Liver (tissue), 9 donors: ENCODE results near the gene TRIOBP. TPM values are rescaled to one million over a fixed set of nuclear protein-coding genes. Genes with fewer than 3 reads are reported as not detected.

ENCODE experiments used
- DNase-seq: peaks from one replicate; pipeline ENCODE4 v3.0.0-alpha.2; 2017; ENCODE audit warnings: low spot score
- H3K27ac ChIP-seq, 2 donors: one replicate each; pipeline ENCODE4 v1.7.0; 2013; ENCODE audit warnings: inconsistent platforms in 2 of 2, low read length in 2 of 2, control low read depth in 1 of 2, low read depth in 1 of 2, mild to moderate bottlenecking in 1 of 2
- H3K27me3 ChIP-seq, 4 donors: one replicate each; pipeline versions ENCODE4 v1.6.1 to v1.7.0; 2013; ENCODE audit warnings: low read length in 3 of 4, inconsistent platforms in 1 of 4, mild to moderate bottlenecking in 1 of 4, moderate library complexity in 1 of 4; ENCODE audit not compliant: control insufficient read depth in 4 of 4, insufficient read depth in 4 of 4
- H3K36me3 ChIP-seq, 4 donors: one replicate each; pipeline versions ENCODE4 v1.6.1 to v1.7.0; 2013; ENCODE audit warnings: low read length in 3 of 4, mild to moderate bottlenecking in 3 of 4, low read depth in 1 of 4, moderate library complexity in 1 of 4; ENCODE audit not compliant: control insufficient read depth in 4 of 4, insufficient read depth in 3 of 4
- H3K4me1 ChIP-seq, 4 donors: one replicate each; pipeline versions ENCODE4 v1.6.1 to v1.7.0; 2013; ENCODE audit warnings: low read length in 3 of 4, mild to moderate bottlenecking in 3 of 4, moderate library complexity in 1 of 4; ENCODE audit not compliant: control insufficient read depth in 4 of 4, insufficient read depth in 4 of 4
- H3K4me3 ChIP-seq, 3 donors: one replicate each; pipeline versions ENCODE4 v1.6.1 to v1.7.0; 2013; ENCODE audit warnings: low read length in 3 of 3, control low read depth in 1 of 3, low read depth in 1 of 3, mild to moderate bottlenecking in 1 of 3
- H3K9ac ChIP-seq, 2 donors: one replicate each; pipeline ENCODE4 v1.7.0; 2013; ENCODE audit warnings: low read length in 2 of 2, mild to moderate bottlenecking in 2 of 2, moderate library complexity in 2 of 2, control low read depth in 1 of 2, low read depth in 1 of 2
- H3K9me3 ChIP-seq, 4 donors: one replicate each; pipeline versions ENCODE4 v1.6.1 to v1.7.0; 2013; ENCODE audit warnings: low read length in 3 of 4; ENCODE audit not compliant: control insufficient read depth in 4 of 4
- FOXA1 ChIP-seq: IDR thresholded peaks from 2 replicates; pipeline ENCODE4 v1.6.1; 2016; ENCODE audit warnings: antibody characterized with exemption
- GABPA ChIP-seq, 2 donors: IDR thresholded peaks in 1 of 2; conservative IDR thresholded peaks in 1 of 2; 2 replicates each; pipeline ENCODE4 v1.6.1; 2016; ENCODE audit warnings: antibody characterized with exemption in 2 of 2, mild to moderate bottlenecking in 1 of 2, moderate library complexity in 1 of 2
- HNF4A ChIP-seq, 2 donors: conservative IDR thresholded peaks; 2 replicates each; pipeline ENCODE4 v1.6.1; 2016; ENCODE audit warnings: antibody characterized with exemption in 2 of 2, mild to moderate bottlenecking in 2 of 2
- JUND ChIP-seq, 2 donors: IDR thresholded peaks; 2 replicates each; pipeline ENCODE4 v1.6.1; 2016; ENCODE audit warnings: antibody characterized with exemption in 2 of 2
- RAD21 ChIP-seq, 2 donors: IDR thresholded peaks; 2 replicates each; pipeline ENCODE4 v1.6.1; 2016; ENCODE audit warnings: antibody characterized with exemption in 2 of 2, mild to moderate bottlenecking in 2 of 2
- YY1 ChIP-seq: IDR thresholded peaks from 2 replicates; pipeline ENCODE4 v1.6.1; 2016; ENCODE audit warnings: antibody characterized with exemption, mild to moderate bottlenecking
- WGBS: extraction: QIAGEN DNeasy Blood & Tissue Kit; methylation state at CpG from one replicate; pipeline ENCODE4 v1.1.7; 2013; 5-methylcytosine and 5-hydroxymethylcytosine counted together
- polyA plus RNA-seq, 2 donors: library from polyadenylated mRNA; stranded (reverse) in 1 of 2; unstranded in 1 of 2; fragments of 200-250 nt in 1 of 2; fragments of >200 nt in 1 of 2; fragmentation: Nextera tagmentation in 1 of 2; extraction: Ambion mirVana in 1 of 2; gene quantifications; one replicate each; pipeline versions ENCODE4 v1.2.1 to v1.2.3, GENCODE V29; 2013 to 2015
- total RNA-seq, 2 donors: library from RNA; depleted of rRNA; stranded (reverse); fragments of >200 nt; gene quantifications; one replicate each; pipeline ENCODE4 v1.2.3, GENCODE V29; 2014
- TF ChIP-seq, protein P1 (sequence below): fragments of 150-350 bp; IDR thresholded peaks from 2 replicates; pipeline ENCODE4 v1.5.1; 2017; ENCODE audit warnings: improper control_type of control experiment, low read depth, low read length; ENCODE audit not compliant: missing input control
- TF ChIP-seq, protein P2 (sequence below): IDR thresholded peaks from 2 replicates; pipeline ENCODE4 v1.6.1; 2016; ENCODE audit warnings: antibody characterized with exemption
- TF ChIP-seq, protein P3 (sequence below): IDR thresholded peaks from 2 replicates; pipeline ENCODE4 v1.6.1; 2016; ENCODE audit warnings: antibody characterized with exemption
- TF ChIP-seq, protein P4 (sequence below): IDR thresholded peaks from 2 replicates; pipeline ENCODE4 v1.6.1; 2016; ENCODE audit warnings: antibody characterized with exemption, mild to moderate bottlenecking
- donor health status: healthy.
- donor health status: healthy.
- donor health status: healthy.
- donor health status: healthy.
- donor health status: healthy.

The TRIOBP gene
- total and polyA plus RNA-seq, 4 donors: 4.8 to 41.1 (median 21.6) TPM

DNA sequence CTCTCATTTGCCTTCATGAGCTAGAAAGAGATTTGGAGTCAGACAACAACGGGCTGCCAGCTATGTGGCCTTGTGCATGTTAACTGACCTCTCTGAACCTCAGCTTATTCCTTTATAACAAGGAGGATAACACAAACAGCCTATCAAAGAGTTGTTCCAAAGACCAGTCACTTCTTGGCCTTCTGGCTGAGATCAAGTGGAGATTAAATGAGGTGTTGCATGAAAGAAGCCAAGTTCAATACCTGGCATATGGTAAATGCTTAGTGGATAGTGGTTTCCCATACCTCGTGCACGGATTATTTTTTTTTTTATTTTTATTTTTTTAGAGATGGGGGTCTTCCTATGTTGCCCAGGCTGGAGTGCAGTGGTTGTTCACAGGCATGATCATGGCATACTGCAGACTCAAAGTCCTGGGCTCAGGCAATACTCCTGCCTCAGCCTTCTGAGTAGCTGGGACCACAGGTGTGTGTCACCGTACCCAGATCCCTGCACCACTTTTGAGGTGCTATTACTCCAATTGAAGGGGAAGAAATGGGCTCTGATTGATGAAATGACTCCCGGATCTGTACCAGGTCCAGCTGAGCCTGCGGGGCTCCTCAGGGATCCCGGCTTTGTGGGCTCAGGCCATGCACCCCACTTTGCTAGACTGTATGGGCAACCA is 16.5 kb upstream of the TRIOBP start:
- Histone ChIP-seq H3K9me3 (no peaks in the 10 kb centered on the region), H3K9ac (no peak overlapping the region), H3K36me3 (no peaks in the 10 kb centered on the region), H3K27ac (no peak overlapping the region), H3K4me1 (peaks cover 7 to 43% (median 33%) of the 10 kb centered on the region in 4 donors), H3K27me3 (no peaks in the 10 kb centered on the region), H3K4me3 (no peak overlapping the region)
- 92% methylated on average over 7 of the region's 7 CpGs for WGBS
- DNase-seq: no peak
- TF ChIP-seq, protein P1, sequence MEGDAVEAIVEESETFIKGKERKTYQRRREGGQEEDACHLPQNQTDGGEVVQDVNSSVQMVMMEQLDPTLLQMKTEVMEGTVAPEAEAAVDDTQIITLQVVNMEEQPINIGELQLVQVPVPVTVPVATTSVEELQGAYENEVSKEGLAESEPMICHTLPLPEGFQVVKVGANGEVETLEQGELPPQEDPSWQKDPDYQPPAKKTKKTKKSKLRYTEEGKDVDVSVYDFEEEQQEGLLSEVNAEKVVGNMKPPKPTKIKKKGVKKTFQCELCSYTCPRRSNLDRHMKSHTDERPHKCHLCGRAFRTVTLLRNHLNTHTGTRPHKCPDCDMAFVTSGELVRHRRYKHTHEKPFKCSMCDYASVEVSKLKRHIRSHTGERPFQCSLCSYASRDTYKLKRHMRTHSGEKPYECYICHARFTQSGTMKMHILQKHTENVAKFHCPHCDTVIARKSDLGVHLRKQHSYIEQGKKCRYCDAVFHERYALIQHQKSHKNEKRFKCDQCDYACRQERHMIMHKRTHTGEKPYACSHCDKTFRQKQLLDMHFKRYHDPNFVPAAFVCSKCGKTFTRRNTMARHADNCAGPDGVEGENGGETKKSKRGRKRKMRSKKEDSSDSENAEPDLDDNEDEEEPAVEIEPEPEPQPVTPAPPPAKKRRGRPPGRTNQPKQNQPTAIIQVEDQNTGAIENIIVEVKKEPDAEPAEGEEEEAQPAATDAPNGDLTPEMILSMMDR: no peak
- TF ChIP-seq FOXA1: no peak
- TF ChIP-seq YY1: no peak
- TF ChIP-seq, protein P2, sequence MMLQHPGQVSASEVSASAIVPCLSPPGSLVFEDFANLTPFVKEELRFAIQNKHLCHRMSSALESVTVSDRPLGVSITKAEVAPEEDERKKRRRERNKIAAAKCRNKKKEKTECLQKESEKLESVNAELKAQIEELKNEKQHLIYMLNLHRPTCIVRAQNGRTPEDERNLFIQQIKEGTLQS: no peak
- no peak for TF ChIP-seq GABPA (IDR thresholded peaks at IDR 0.05 in 1 of 2, conservative IDR thresholded peaks at IDR 0.05 in 1 of 2)
- TF ChIP-seq HNF4A (conservative IDR thresholded peaks at IDR 0.05): no peak
- TF ChIP-seq JUND (IDR thresholded peaks at IDR 0.05): no peak
- TF ChIP-seq, protein P3, sequence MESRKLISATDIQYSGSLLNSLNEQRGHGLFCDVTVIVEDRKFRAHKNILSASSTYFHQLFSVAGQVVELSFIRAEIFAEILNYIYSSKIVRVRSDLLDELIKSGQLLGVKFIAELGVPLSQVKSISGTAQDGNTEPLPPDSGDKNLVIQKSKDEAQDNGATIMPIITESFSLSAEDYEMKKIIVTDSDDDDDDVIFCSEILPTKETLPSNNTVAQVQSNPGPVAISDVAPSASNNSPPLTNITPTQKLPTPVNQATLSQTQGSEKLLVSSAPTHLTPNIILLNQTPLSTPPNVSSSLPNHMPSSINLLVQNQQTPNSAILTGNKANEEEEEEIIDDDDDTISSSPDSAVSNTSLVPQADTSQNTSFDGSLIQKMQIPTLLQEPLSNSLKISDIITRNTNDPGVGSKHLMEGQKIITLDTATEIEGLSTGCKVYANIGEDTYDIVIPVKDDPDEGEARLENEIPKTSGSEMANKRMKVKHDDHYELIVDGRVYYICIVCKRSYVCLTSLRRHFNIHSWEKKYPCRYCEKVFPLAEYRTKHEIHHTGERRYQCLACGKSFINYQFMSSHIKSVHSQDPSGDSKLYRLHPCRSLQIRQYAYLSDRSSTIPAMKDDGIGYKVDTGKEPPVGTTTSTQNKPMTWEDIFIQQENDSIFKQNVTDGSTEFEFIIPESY: no peak
- no peak for TF ChIP-seq RAD21 (IDR thresholded peaks at IDR 0.05)

DNA sequence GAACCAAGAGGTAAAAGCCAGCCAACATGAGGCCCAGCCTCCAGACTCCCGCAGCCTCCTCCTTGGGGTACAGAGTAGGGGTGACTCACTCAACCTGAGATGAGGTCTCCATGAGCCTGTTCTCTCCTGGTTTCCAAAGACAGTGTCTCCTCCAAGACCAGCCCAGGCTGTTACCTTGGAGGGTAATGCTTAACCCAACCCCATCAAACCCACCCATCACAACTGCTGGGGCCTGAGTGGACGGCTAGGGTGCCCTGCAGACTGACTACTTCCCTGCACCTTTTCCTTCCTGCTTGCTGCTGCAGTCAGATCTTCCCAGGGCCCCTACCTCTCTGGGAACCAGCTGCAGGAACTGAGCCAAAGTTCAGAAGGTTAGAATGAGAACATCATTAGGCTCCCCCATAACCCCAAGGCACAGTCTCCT is 15.8 kb upstream of the TRIOBP start:
- H3K4me1 ChIP-seq: peaks cover 3 to 43% (median 34%) of the 10 kb centered on the region in 4 donors

More for the DNA sequence above, 15.8 kb upstream of the TRIOBP start:
- Histone ChIP-seq H3K4me3 (no peak overlapping the region), H3K36me3 (no peaks in the 10 kb centered on the region), H3K9me3 (no peaks in the 10 kb centered on the region), H3K27me3 (no peaks in the 10 kb centered on the region), H3K9ac (no peak overlapping the region), H3K27ac (no peak overlapping the region)
- 84% methylated on average over 2 of the region's 2 CpGs for WGBS
- TF ChIP-seq HNF4A (conservative IDR thresholded peaks at IDR 0.05) (no peak), RAD21 (IDR thresholded peaks at IDR 0.05) (no peak)
- TF ChIP-seq, protein P4, sequence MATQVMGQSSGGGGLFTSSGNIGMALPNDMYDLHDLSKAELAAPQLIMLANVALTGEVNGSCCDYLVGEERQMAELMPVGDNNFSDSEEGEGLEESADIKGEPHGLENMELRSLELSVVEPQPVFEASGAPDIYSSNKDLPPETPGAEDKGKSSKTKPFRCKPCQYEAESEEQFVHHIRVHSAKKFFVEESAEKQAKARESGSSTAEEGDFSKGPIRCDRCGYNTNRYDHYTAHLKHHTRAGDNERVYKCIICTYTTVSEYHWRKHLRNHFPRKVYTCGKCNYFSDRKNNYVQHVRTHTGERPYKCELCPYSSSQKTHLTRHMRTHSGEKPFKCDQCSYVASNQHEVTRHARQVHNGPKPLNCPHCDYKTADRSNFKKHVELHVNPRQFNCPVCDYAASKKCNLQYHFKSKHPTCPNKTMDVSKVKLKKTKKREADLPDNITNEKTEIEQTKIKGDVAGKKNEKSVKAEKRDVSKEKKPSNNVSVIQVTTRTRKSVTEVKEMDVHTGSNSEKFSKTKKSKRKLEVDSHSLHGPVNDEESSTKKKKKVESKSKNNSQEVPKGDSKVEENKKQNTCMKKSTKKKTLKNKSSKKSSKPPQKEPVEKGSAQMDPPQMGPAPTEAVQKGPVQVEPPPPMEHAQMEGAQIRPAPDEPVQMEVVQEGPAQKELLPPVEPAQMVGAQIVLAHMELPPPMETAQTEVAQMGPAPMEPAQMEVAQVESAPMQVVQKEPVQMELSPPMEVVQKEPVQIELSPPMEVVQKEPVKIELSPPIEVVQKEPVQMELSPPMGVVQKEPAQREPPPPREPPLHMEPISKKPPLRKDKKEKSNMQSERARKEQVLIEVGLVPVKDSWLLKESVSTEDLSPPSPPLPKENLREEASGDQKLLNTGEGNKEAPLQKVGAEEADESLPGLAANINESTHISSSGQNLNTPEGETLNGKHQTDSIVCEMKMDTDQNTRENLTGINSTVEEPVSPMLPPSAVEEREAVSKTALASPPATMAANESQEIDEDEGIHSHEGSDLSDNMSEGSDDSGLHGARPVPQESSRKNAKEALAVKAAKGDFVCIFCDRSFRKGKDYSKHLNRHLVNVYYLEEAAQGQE: no peak
- DNase-seq: no peak
